Activated naive CD4-positive, alpha-beta T cell treated with anti-CD3 and anti-CD28 coated beads, Interleukin-2, amount 50 U/mL, for 72 hours (primary cell): ENCODE results near the gene WIPF3. TPM values are rescaled to one million over a fixed set of nuclear protein-coding genes. Genes with fewer than 3 reads are reported as not detected.

Source experiments
- ATAC-seq, 2 donors: fragments of 150-1000 bp; cut with Tn5 transposase; 2 replicates each; pipeline ENCODE4 v1.10.0; 2021; ENCODE audit warnings: mild to moderate bottlenecking in 2 of 2, moderate library complexity in 2 of 2
- DNase-seq, 2 donors: peaks; one replicate each; pipeline ENCODE4 v3.0.0; 2021 to 2022; ENCODE audit warnings: low spot score in 2 of 2
- H3K27ac Mint-ChIP-seq, 2 donors: one replicate each; pipeline ENCODE4 v1.8.0; 2022; ENCODE audit warnings: mild to moderate bottlenecking in 2 of 2, mixed read lengths in 2 of 2
- H3K36me3 Mint-ChIP-seq, 2 donors: one replicate each; pipeline ENCODE4 v1.8.0; 2022; ENCODE audit warnings: mixed read lengths in 2 of 2
- H3K9me3 Mint-ChIP-seq, 2 donors: one replicate each; pipeline ENCODE4 v1.8.0; 2022; ENCODE audit warnings: mixed read lengths in 2 of 2
- total RNA-seq, 2 donors: library from RNA; stranded (reverse); gene quantifications; one replicate each; pipeline ENCODE4 v1.2.3, GENCODE V29; 2022

Gene WIPF3
- total RNA-seq, 2 donors from 2014 or later = not detected

DNA sequence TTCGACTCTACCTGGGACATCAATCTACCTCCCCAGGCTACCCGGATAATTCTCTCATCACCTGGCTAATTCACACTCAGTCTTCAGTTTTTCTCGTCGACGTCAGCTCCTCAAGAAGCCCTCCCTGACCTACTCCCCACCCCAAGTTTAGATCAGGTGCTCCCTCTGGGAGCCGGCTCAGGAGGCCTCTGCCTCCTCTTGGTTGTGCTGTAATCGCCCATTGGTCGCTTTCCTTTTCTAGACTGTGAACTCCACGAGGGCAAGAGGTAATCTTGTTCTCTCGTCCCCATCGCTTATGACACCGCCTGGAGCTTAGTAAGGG lies 461 bp upstream of the WIPF3 start:
- Mint-ChIP-seq H3K9me3 (no peaks in the 10 kb centered on the region), H3K36me3 (peaks cover 0 to 4% of the 10 kb centered on the region in 2 donors), H3K27ac (no peak overlapping the region)
- ATAC-seq (no peak), DNase-seq (no peak)

DNA sequence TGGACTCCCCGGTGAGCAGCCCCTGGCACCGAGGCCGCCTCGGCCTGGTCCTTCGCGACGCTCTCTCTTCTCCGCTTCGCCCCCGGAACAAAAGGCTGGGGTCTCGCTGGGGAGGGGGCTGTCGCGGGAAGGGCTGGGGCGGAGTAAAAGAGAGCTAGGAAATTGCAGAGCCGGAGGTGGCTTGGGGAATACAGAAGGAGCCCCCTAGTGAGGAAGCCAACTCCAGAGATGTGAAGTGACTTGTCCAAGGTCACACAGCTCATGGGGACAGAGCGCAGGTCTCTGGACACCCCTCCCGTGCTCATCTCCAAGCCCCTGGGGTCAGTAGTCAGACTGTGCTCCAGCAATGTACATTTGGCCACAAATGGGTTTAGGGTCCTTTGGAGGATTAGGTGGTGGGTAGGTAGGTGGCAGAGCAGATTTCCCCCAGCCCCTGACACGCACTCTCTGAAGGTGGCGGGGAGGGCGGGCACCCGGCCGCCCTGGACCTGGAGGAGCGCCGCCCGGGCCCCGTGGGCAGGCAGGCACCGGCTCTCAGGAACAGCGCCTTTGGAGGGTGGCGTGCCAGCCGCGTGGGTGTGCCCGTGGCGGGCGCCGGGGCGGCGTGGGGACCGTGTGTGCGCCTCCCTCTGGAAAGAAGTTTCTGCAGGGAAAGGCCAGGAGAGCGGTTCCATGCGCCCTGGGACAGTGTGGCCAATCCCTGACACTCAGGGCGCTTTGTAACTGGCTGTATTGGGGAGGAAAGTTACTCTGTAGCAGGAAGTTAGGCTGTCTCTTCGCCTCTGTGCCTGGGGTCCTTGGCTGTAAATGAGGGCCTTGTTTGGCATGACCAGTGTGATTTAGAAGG lies 910 bp downstream of the WIPF3 start:
- H3K9me3 Mint-ChIP-seq = no peaks in the 10 kb centered on the region
- ATAC-seq (peak in 1 of 2 donors; percentile 46), DNase-seq (no peak)
- no peak overlapping the region for H3K27ac Mint-ChIP-seq
- peaks cover 0 to 4% of the 10 kb centered on the region in 2 donors for H3K36me3 Mint-ChIP-seq

DNA sequence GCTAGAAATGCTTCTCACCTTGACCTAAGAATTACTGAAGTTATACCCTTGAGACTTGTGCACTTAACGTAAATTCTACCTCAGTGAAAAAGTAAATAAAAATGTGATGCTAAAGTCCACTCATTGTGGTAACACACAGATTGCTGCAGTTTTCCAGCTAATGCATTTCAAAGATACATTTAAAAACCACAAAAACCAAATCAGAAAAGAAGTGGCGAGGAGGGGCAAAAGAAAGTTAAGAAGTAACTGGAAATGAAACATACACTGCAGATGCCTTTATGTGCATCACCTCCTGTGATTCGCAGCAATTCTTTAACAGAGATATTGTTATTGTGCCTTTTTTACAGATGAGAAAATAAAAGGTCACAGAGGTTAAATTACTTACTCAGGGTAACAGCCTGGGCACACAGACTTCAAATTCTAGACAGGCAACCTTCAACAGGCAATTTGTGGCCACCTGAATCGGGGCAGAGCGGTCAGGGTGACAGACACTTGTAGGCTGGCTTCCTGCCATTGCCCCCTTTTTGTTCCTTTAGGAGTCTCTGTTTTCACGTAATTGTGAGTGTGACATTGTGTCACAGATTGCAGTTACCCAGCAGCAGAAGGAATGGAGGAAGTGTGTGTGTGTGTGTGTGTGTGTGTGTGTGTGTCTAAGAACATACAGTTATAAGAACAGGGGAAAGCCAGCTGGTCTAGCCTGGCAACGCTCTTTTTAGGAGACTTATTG lies 1.9 kb downstream of the WIPF3 start:
- peak overlapping the region in 1 of 2 donors; percentile 80 for H3K27ac Mint-ChIP-seq
- DNase-seq (no peak), ATAC-seq (no peak)
- peaks cover 0 to 4% of the 10 kb centered on the region in 2 donors for H3K36me3 Mint-ChIP-seq
- H3K9me3 Mint-ChIP-seq = no peaks in the 10 kb centered on the region

DNA sequence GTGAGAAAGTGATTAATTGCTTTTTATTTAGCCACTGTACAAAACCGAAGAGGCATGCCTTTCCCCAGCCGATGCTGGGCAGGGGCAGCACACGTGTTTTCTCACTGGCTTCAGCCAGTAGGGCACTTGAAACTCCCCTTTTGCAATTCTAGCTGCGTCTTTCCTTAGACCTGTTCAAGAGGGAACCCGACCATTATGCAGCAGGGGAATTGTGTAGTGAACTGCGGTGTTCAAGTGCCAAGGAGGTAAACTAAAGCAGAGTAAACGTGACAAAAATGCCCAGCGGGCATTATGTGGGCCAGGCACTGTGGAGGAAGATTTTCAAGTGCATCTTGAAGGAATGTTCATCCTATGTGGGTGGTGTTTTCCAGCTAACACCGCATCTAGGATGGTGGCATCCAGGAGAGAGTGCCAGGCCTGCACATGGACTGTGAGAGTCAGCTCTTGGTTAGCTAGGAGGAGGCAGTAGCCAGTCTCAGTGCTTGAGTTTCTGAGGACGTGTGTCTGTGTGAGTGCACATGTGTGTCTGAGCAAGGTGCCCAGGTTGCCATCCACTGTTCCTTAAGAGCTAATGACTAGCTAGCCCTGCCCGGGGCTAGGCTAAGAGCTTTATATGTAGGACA lies 3.3 kb downstream of the WIPF3 start:
- H3K27ac Mint-ChIP-seq = no peak overlapping the region
- peaks cover 0 to 4% of the 10 kb centered on the region in 2 donors for H3K36me3 Mint-ChIP-seq
- no peak for ATAC-seq
- no peaks in the 10 kb centered on the region for H3K9me3 Mint-ChIP-seq
- no peak for DNase-seq

DNA sequence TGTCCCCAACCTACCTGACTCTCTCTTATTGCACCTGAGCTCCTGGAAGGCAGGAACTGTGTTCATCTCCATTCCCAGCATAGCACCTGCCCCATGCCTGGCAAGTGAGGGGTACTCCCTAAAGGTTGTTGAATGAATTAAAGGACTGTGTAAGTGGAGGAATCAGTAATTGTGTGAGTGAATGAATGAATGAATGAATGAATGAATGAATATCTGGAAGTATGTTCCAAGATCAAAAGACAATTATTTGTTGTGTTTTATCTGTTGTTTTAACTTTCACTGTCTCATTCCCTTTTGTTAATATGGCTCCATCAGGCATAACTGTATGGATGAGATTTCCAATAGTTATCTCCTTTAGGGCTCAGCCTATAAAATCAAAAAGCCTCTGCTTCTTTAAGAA lies 4.0 kb downstream of the WIPF3 start:
- no peak for DNase-seq
- H3K9me3 Mint-ChIP-seq = no peaks in the 10 kb centered on the region
- ATAC-seq = no peak
- H3K27ac Mint-ChIP-seq = no peak overlapping the region
- H3K36me3 Mint-ChIP-seq = peaks cover 0 to 4% of the 10 kb centered on the region in 2 donors

DNA sequence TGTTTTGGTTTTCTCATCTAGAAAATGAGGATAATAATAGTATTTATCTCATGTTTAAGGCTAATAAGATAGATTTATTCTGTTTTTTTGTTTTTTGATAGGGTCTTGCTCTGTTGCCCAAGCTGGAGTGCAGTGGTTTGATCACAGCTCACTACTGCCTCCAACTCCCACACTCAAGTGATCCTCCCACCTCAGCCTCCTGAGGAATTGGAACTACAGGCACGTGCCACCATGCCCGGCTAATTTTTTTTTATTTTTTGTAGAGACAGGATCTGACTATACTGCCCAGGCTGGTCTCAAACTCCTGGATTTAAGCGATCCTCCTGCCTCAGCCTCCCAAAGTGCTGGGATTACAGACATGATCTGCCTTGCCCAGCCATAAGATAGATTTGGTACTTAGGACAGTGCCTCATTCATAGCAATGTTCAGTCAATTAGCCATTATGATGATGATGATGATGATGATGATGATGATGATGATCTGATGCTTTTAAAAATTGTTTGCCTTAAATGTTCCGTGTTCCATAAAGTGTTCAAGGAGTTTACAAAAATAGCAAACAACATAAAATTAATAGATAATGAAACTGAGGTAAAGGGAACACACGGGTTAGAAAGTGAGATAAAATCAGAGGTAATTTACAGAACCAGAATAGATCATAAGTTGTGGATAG lies 4.6 kb downstream of the WIPF3 start:
- H3K9me3 Mint-ChIP-seq = no peaks in the 10 kb centered on the region
- DNase-seq = no peak
- no peak for ATAC-seq
- H3K27ac Mint-ChIP-seq = no peak overlapping the region
- H3K36me3 Mint-ChIP-seq = peaks cover 0 to 1% of the 10 kb centered on the region in 2 donors

DNA sequence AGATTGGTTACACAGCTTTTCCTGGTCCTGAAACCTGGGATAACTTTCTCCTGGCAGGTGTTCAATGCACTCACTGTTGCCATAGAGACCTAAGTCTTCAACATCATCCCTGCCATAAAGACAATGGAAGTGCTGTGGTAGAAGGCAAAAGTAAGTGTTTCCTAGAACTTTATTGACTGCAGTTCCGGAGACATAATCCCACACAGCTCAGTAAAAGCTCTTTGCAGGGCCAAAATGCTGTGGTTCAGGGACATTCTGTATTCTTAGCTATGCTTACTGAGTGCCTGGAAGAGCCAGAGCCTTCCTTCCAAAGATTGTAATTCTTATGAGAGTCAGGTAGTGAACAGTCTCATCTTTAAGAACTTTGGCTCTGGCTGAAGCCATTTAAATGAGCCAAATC lies 5.3 kb downstream of the WIPF3 start:
- Mint-ChIP-seq H3K9me3 (no peaks in the 10 kb centered on the region), H3K27ac (no peak overlapping the region), H3K36me3 (no peaks in the 10 kb centered on the region)
- no peak for ATAC-seq
- DNase-seq = no peak

DNA sequence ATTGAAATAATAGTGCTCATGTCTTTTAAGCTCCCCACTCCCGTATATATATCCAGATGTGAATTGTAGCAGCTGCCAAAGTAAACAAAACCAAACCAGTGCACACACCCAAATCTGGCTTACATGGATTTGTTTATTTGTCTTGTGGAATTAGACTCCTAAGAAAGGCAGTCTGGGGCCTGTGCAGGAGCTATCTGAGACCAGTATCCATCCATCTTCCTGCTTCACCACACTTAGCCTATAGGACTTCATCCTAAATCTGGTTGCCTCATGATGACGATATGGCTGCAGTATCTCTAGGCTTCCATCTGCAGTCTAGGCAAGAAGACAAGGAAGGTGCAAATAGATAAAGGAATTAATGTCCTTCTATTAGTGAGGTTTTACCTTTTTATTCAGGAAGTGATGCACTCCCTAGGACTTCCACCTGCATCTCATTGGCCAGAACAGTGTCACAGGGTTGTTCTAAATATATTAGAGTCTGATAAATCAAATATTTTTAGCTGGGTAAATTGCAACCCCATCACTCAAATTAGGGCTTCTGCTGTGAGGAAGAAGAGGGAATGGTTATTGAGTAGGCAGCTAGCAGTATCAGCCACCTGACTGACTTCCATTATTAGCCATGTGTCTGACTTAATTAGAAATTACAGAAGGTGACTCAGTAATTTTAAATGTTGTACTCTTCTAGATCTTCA lies 6.0 kb downstream of the WIPF3 start:
- Mint-ChIP-seq H3K27ac (no peak overlapping the region), H3K9me3 (no peaks in the 10 kb centered on the region), H3K36me3 (no peaks in the 10 kb centered on the region)
- DNase-seq = no peak
- no peak for ATAC-seq

DNA sequence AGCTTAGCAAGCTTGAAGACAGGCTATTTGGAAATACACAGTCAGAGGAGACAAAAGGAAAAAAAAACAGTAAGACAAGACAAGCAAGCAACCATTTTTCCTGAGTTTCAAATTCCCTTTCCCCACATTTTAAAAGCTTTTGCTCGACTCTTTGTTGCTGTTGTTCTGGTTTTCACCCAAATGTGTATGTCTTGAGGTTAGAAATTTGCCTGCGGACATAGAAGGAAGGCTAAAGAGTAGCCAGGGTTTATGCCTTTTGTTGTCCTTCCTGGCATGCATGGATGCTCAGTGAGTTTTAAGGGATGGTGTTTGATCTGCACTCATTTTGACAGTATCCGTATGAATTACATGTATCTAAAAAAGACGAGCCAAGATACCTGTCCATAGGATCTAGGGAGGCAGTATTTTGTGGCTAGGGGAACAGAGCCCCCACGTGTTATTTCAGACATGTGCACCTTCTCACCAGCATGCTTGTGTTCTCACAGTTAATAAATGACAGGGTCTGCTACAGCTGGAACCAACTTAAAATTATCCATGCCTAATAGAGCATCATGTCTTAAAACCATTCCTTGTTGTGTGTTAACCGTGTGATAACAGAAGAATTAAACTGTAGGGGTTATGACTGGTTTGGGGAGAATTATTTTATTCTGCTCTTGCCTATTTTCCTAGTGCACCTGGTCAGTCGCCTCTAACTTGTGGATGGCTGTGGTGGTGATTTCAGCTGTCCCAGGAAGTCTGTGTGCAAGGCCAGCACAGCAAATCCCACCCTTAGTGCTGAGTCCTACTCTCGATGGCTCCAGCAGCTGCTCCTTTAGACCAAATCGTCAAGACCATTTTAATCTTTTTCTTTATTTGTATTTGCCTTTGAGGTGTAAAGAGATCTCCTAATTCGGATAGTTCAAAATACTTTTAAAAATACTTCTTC lies 9.1 kb downstream of the WIPF3 start:
- DNase-seq (no peak), ATAC-seq (no peak)
- Mint-ChIP-seq H3K27ac (no peak overlapping the region), H3K9me3 (no peaks in the 10 kb centered on the region), H3K36me3 (no peaks in the 10 kb centered on the region)

DNA sequence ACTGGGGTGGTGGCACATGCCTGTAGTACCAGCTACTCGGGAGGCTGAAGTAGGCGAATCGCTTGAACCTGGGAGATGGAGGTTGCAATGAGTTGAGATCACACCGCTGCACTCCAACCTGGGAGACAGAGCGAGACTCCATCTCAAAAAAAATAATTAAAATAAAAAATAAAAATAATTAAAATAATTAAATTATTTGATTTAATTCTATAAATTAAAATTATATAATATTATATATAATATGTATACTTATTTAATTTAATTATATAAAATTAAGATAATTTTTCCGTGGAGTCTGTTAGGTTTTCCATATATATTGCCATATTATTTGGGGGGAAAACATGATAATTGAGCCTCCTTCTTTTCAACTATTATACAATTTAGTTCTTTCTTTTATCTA lies 12.0 kb downstream of the WIPF3 start:
- no peaks in the 10 kb centered on the region for H3K36me3 Mint-ChIP-seq
- DNase-seq (no peak), ATAC-seq (no peak)
- no peaks in the 10 kb centered on the region for H3K9me3 Mint-ChIP-seq
- no peak overlapping the region for H3K27ac Mint-ChIP-seq

DNA sequence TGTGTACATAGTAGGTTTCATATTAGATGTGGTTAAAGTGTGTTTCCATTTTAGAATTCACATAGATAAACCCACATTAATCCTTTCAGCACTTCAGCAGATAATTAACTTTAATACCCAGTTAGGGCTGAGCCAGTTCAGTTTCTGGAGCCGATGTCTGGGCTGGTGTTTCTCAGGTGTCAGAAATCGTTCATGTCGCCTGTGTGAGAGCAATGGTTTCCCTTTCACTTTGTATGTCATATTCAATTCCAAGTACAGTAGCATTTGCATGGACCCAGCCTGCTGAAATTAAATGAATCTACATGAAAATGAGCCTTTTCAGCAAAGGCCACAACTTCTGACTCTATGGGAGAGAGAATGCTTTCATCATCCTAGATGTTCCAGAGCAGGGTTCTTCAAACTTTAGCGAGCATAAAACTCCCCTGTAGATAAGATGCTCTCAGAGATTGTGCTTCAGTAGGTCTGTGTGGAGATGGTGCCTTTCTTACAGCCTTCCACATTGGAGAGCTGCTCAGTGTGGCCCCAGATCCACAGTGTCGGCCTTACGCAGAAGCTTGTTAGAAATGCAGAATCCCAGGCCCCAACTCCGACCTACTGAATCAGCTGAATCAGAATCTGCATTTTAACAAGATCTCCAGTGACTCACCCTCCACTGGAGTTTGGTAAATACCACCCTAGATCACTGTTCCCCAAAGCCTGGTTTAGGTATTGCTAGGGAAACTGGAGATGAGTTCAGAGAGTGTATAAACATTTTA lies 19.6 kb downstream of the WIPF3 start:
- DNase-seq (no peak), ATAC-seq (peak in 1 of 2 donors; percentile 41)
- Mint-ChIP-seq H3K27ac (no peak overlapping the region), H3K9me3 (no peaks in the 10 kb centered on the region), H3K36me3 (no peaks in the 10 kb centered on the region)

DNA sequence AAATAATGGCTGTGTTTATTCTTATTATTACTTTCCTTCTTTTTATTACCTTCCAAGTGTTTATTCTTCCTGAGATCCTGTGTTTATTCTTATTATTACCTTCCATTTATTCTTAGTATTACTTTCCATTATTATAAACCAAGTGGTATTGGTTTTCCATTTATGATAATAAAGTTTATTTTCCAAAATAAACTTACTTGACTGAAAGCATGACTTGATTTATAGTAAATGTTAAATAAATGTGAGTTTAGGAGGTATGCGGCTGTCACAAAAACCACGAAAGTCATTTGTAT lies 20.2 kb downstream of the WIPF3 start:
- no peak for ATAC-seq
- DNase-seq = no peak
- Mint-ChIP-seq H3K36me3 (no peaks in the 10 kb centered on the region), H3K9me3 (no peaks in the 10 kb centered on the region), H3K27ac (no peak overlapping the region)

DNA sequence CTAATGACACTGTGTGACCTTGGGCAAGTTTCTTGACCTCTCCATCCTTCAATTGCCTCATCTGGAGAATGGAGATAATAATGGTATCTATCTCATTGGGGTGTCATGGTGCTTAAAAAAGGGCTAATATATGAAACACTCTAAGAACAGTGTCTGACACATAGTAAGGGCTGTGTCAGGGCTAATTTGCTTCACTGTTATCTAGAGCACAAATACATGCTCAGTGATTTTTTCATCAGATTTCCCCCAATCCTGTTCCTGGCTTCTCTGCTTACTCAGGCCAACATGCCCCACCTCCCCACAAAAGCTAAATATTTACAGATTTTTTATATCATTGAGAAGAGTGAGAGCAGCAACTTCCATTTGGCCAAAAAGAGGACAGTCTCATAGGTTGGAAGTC lies 20.6 kb downstream of the WIPF3 start:
- no peak for ATAC-seq
- Mint-ChIP-seq H3K36me3 (no peaks in the 10 kb centered on the region), H3K27ac (no peak overlapping the region), H3K9me3 (no peaks in the 10 kb centered on the region)
- no peak for DNase-seq

DNA sequence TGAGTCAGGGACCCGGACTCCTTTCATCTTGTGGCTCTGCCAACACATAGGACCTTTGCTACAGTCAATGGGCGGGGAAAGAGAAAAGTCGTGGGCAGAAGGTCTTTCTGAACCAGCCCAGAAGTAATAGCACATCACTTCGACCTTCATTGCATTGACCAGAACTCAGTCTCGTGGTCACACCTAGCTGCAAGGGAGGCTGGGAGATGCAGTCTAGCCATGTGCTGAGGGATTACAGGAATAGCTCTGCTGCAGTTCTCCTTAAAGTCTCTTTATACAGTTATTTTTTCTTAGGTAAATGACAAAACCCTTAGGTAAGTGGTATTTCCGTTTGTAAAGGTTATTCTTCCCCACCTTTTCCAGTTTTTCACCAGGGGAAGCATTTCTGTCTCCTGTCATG lies 25.4 kb downstream of the WIPF3 start:
- Mint-ChIP-seq H3K27ac (no peak overlapping the region), H3K9me3 (no peaks in the 10 kb centered on the region)
- no peak for ATAC-seq

DNA sequence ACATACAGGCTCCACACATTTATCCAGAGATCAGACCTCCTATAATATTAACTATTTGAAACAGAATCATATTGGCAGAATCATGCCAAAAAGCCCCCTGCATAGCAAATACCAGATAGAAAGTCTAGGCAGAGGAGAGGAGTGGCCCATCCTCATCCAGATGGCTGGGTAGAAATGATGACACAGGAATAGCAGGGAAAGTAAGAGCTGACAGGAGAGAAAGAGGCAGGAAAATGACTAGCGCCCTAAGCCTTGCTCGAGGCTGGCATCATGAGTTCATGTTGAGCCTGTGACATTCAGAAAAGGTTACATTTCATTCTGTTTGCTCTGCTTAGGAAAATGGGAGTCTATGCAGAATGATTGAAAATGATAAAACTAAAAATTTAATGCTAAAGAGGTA lies 27.6 kb downstream of the WIPF3 start:
- H3K27ac Mint-ChIP-seq = no peak overlapping the region
- DNase-seq (no peak), ATAC-seq (no peak)
- no peaks in the 10 kb centered on the region for H3K36me3 Mint-ChIP-seq
- H3K9me3 Mint-ChIP-seq = no peaks in the 10 kb centered on the region

More for the DNA sequence above, 25.4 kb downstream of the WIPF3 start:
- DNase-seq = no peak
- no peaks in the 10 kb centered on the region for H3K36me3 Mint-ChIP-seq
